Measurements from ENCODE around the gene FAM174A.
A peak's percentile ranks its signal among the peaks of the same experiment; 100 is the strongest.

The FAM174A gene

GRCh38 chr5:100535060-100536005, at the start of gene FAM174A:
Gene FAM174A (plus strand): TSS chr5:100535374. CDS start chr5:100535531, 157 bp downstream.
- Histone ChIP-seq H3K4me1 (peaks cover 10 to 25% (median 20%) of the 10 kb centered on the region in 10 experiments), H3K9ac (peak within 1 kb of the TSS; percentile 68 to 92 (median 82)), H3K27ac (peak within 1 kb of the TSS; percentile 73 to 85 (median 80)), H3K4me3 (peak within 1 kb of the TSS; percentile 71 to 90 (median 81)), H3K9me3 (replicated peaks in 1 of 11) (peaks cover 13 to 20% (median 15%) of the 10 kb centered on the region in 11 experiments; a peak in 20 of 22 replicates), H3K27me3 (no peaks in the 10 kb centered on the region), H4K20me1 (0 out of 22 replicates have a peak, but pooled peaks cover 0 to 2% (median 0%) of the 10 kb centered on the region in 11 experiments), H3K4me2 (peak within 1 kb of the TSS; percentile 91 to 100 (median 97)), H3K36me3 (no peaks in the 10 kb centered on the region)
- TF ChIP-seq Cebpa-rat (IDR thresholded peaks at IDR 0.05), result no peak

GRCh38 chr5:100493996-100494395, 41.2 kb upstream of the FAM174A start:
- H3K4me2 ChIP-seq, result no peak overlapping the region
- no peak overlapping the region for H3K4me3 ChIP-seq
- no peak for TF ChIP-seq Cebpa-rat (IDR thresholded peaks at IDR 0.05)
- no peaks in the 10 kb centered on the region for H3K27me3 ChIP-seq
- no peaks in the 10 kb centered on the region for H3K36me3 ChIP-seq
- no peak overlapping the region for H3K9ac ChIP-seq
- no peak overlapping the region for H3K27ac ChIP-seq
- no peaks in the 10 kb centered on the region for H3K4me1 ChIP-seq
- H4K20me1 ChIP-seq, result no peaks in the 10 kb centered on the region
- peaks cover 5 to 9% (median 7%) of the 10 kb centered on the region in 11 experiments; a peak in 19 of 22 replicates for H3K9me3 ChIP-seq (replicated peaks in 1 of 11)

DNA sequence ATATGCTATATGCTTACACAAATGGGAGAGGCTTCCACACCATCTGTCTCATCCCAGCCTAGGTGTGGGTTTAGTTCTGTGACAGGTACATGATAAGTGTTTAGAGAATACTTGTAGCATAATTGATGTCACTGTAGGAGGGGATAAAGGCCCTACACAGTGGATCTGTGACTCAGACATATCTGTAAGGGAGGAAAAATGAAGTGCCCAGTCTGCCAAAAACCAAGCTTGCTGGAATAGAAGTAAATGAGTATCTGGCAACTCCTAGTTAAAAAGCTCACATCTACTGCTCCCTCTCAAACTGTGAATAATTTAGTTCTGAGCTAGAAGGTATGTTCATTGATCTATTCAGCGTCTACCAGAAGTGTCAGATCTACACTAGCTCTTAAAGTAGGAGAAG, 38.9 kb upstream of the FAM174A start:
- TF ChIP-seq Cebpa-rat (IDR thresholded peaks at IDR 0.05), result no peak
- H3K27ac ChIP-seq, result no peak overlapping the region
- H3K4me1 ChIP-seq, result no peaks in the 10 kb centered on the region
- no peak overlapping the region for H3K4me2 ChIP-seq
- no peaks in the 10 kb centered on the region for H4K20me1 ChIP-seq
- H3K36me3 ChIP-seq, result no peaks in the 10 kb centered on the region
- H3K9me3 ChIP-seq (replicated peaks in 1 of 11), result no peaks in the 10 kb centered on the region
- no peak overlapping the region for H3K4me3 ChIP-seq
- no peaks in the 10 kb centered on the region for H3K27me3 ChIP-seq
- no peak overlapping the region for H3K9ac ChIP-seq

DNA sequence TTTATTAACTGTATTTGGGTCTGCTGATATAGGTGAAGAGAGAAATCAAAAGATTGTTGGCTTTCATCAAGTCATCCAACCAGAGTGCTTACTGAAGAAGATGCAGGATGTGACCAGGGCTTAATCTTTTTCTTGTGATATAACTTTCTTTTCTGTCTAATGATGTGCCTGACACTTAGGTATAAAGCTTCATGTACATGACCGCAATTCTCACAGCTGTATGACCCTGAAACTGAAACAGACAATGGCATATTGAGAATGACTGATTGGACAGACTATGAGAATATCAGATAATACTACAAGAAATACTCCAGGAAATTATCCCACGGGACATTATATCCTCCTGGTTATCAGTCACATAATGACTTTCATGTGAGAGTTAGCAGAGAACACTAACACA, 32.5 kb upstream of the FAM174A start:
- Histone ChIP-seq H3K36me3 (no peaks in the 10 kb centered on the region), H3K4me2 (no peak overlapping the region), H3K27ac (no peak overlapping the region), H3K9me3 (replicated peaks in 1 of 11) (peaks cover 0 to 3% (median 0%) of the 10 kb centered on the region in 11 experiments; a peak in 1 of 22 replicates), H3K27me3 (no peaks in the 10 kb centered on the region), H3K9ac (no peak overlapping the region), H3K4me3 (no peak overlapping the region), H3K4me1 (no peaks in the 10 kb centered on the region), H4K20me1 (no peaks in the 10 kb centered on the region)
- no peak for TF ChIP-seq Cebpa-rat (IDR thresholded peaks at IDR 0.05)

DNA sequence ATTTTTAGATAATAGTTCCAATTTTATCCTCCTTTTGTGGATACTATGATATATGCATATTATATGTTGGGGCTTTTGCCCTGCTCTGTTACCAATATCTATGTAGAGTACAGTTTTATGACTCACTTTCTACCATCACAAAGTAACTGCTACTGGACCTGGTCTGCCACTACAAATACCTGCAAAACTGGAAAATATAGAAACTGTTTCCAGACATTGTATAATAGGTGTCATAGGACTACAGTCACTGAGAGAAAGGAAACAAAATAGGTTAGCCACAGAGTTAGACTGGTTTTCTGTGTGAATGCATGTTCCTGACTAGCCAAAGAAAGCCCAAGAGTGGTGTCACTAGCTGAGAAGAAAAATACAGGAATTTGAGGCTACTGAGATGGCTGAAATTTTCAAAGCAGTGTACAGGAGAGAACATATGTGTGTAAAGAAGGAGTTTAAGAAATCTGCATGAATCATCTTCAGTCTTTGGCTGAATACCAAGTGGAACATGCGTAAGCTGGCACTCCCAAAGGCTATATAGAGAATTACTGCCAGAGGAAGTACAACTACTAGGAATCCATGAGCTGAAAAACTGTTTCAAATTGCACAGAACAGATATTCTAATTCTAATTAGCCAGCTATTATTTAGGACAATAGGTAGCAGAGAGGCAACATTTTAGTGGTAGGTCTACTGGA, 29.0 kb upstream of the FAM174A start:
- Histone ChIP-seq H3K27me3 (no peaks in the 10 kb centered on the region), H3K36me3 (no peaks in the 10 kb centered on the region), H3K4me3 (no peak overlapping the region), H3K27ac (no peak overlapping the region), H4K20me1 (no peaks in the 10 kb centered on the region), H3K9ac (no peak overlapping the region), H3K4me2 (no peak overlapping the region), H3K4me1 (no peaks in the 10 kb centered on the region), H3K9me3 (replicated peaks in 1 of 11) (peaks cover 0 to 4% (median 0%) of the 10 kb centered on the region in 11 experiments; a peak in 1 of 22 replicates)
- no peak for TF ChIP-seq Cebpa-rat (IDR thresholded peaks at IDR 0.05)

DNA sequence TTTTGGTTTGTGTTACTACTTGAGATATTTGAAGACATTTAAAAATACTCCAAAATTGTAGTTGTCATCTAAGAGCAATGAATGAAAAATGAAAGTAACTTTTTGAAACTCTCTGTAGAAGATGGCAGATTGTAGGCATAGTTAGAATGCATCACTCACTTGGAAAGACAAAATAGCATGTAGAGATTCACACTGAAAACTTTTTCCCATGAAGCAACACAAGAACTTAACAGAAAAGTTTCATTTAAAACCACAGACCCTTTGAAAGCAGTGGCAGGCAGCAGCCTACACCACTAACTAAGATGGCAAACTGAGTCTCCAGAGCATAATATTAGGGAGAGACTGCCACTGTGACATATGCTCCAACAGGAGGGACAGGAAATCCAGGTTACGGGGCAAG, 18.9 kb upstream of the FAM174A start:
- no peak for TF ChIP-seq Cebpa-rat (IDR thresholded peaks at IDR 0.05)
- H3K36me3 ChIP-seq, result no peaks in the 10 kb centered on the region
- H3K9ac ChIP-seq, result no peak overlapping the region
- no peak overlapping the region for H3K27ac ChIP-seq
- H3K9me3 ChIP-seq (replicated peaks in 1 of 11), result peaks cover 27 to 47% (median 41%) of the 10 kb centered on the region in 11 experiments
- no peaks in the 10 kb centered on the region for H3K4me1 ChIP-seq
- H3K4me3 ChIP-seq, result no peak overlapping the region
- no peak overlapping the region for H3K4me2 ChIP-seq
- no peaks in the 10 kb centered on the region for H3K27me3 ChIP-seq
- H4K20me1 ChIP-seq, result no peaks in the 10 kb centered on the region

GRCh38 chr5:100517301-100517974, 17.7 kb upstream of the FAM174A start:
- H3K9ac ChIP-seq, result no peak overlapping the region
- peaks cover 27 to 47% (median 41%) of the 10 kb centered on the region in 11 experiments for H3K9me3 ChIP-seq (replicated peaks in 1 of 11)
- H3K4me1 ChIP-seq, result no peaks in the 10 kb centered on the region
- no peak overlapping the region for H3K27ac ChIP-seq
- no peaks in the 10 kb centered on the region for H3K27me3 ChIP-seq
- no peaks in the 10 kb centered on the region for H3K36me3 ChIP-seq
- no peak overlapping the region for H3K4me2 ChIP-seq
- no peak for TF ChIP-seq Cebpa-rat (IDR thresholded peaks at IDR 0.05)
- H4K20me1 ChIP-seq, result no peaks in the 10 kb centered on the region
- H3K4me3 ChIP-seq, result no peak overlapping the region

- H3K9ac ChIP-seq, result no peak overlapping the region
- no peak overlapping the region for H3K4me2 ChIP-seq
- H3K9me3 ChIP-seq (replicated peaks in 1 of 11), result peaks cover 27 to 47% (median 41%) of the 10 kb centered on the region in 11 experiments
- TF ChIP-seq Cebpa-rat (IDR thresholded peaks at IDR 0.05), result no peak
- no peak overlapping the region for H3K27ac ChIP-seq
- no peaks in the 10 kb centered on the region for H4K20me1 ChIP-seq
- no peaks in the 10 kb centered on the region for H3K4me1 ChIP-seq
- no peaks in the 10 kb centered on the region for H3K36me3 ChIP-seq
- H3K27me3 ChIP-seq, result no peaks in the 10 kb centered on the region
- H3K4me3 ChIP-seq, result no peak overlapping the region
These were observed 16.8 kb upstream of the FAM174A start for GRCh38 chr5:100518377-100518776.

DNA sequence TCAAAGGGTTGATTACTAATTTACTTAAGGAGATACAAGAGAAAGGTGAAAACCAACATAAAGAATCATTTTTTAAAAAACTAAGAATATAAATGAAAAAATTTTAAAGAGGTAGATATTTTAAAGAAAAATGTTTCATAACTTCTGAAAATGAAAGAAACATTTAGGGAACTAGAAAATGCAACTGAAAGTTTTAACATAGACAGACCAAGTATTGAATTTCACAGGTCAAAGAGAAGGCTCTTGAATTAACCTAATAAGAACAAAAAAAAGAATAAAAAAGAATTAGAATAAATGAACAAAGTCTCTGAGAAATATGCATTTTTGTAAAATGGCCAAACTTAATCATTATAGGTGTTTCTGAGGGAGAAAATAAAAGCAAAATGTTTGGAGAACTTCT, 16.1 kb upstream of the FAM174A start:
- Histone ChIP-seq H3K4me2 (no peak overlapping the region), H3K4me3 (no peak overlapping the region), H3K27me3 (no peaks in the 10 kb centered on the region), H3K36me3 (no peaks in the 10 kb centered on the region), H3K27ac (no peak overlapping the region), H3K9me3 (replicated peaks in 1 of 11) (peaks cover 27 to 47% (median 41%) of the 10 kb centered on the region in 11 experiments), H3K4me1 (no peaks in the 10 kb centered on the region), H4K20me1 (no peaks in the 10 kb centered on the region), H3K9ac (no peak overlapping the region)
- TF ChIP-seq Cebpa-rat (IDR thresholded peaks at IDR 0.05), result no peak
